Natural killer cell treated with Interleukin-12 subunit alpha and Interleukin-12 subunit beta and Interleukin-15 and Interleukin-18, amount 100 ng/mL, for 72 hours (primary cell): ENCODE measurements around the gene DOCK1. TPM values are rescaled to one million over a fixed set of nuclear protein-coding genes. Genes with fewer than 3 reads are reported as not detected.
A peak's percentile ranks its signal among the peaks of the same experiment; 100 is the strongest.

Experiments used
- ATAC-seq, 2 donors: fragments of 150-1000 bp; cut with Tn5 transposase in 1 of 2; sonication (Bioruptor Pico), chemical (Tn5 transposase) in 1 of 2; 2 replicates each; pipeline ENCODE4 v1.10.0; 2021
- DNase-seq: peaks from one replicate; pipeline ENCODE4 v3.0.0; 2022; ENCODE audit warnings: low spot score
- H3K27ac Mint-ChIP-seq, 2 donors: 1 replicate in 1 of 2; 2 replicates in 1 of 2; pipeline ENCODE4 v1.8.0; 2022; ENCODE audit warnings: mixed read lengths in 2 of 2, mild to moderate bottlenecking in 1 of 2, moderate library complexity in 1 of 2
- H3K27me3 Mint-ChIP-seq, 2 donors: 1 replicate in 1 of 2; 2 replicates in 1 of 2; pipeline ENCODE4 v1.8.0; 2022; ENCODE audit warnings: mixed read lengths in 2 of 2
- H3K36me3 Mint-ChIP-seq: one replicate; pipeline ENCODE4 v1.8.0; 2022; ENCODE audit warnings: mixed read lengths
- H3K4me1 Mint-ChIP-seq, 2 donors: 1 replicate in 1 of 2; 2 replicates in 1 of 2; pipeline ENCODE4 v1.8.0; 2022; ENCODE audit warnings: low read depth in 2 of 2, mixed read lengths in 2 of 2, mild to moderate bottlenecking in 1 of 2
- H3K4me3 Mint-ChIP-seq: one replicate; pipeline ENCODE4 v1.8.0; 2022; ENCODE audit warnings: mixed read lengths
- H3K9me3 Mint-ChIP-seq: 2 replicates; pipeline ENCODE4 v1.8.0; 2022; ENCODE audit warnings: mixed read lengths
- total RNA-seq, 2 donors: library from RNA; stranded (reverse); gene quantifications; one replicate each; pipeline ENCODE4 v1.2.3, GENCODE V29; 2022

Gene DOCK1
- total RNA-seq, 2 donors from 2014 or later: 0.28 to 1.3 TPM

GRCh38 chr10:126939706-126940105 is 34.5 kb downstream of the DOCK1 start:
- Mint-ChIP-seq H3K9me3 (no peaks in the 10 kb centered on the region), H3K36me3 (no peaks in the 10 kb centered on the region), H3K27ac (no peak overlapping the region), H3K27me3 (peaks cover 3 to 5% of the 10 kb centered on the region in 2 donors), H3K4me1 (no peaks in the 10 kb centered on the region), H3K4me3 (no peak overlapping the region)
- DNase-seq (no peak), ATAC-seq (no peak)

DNA sequence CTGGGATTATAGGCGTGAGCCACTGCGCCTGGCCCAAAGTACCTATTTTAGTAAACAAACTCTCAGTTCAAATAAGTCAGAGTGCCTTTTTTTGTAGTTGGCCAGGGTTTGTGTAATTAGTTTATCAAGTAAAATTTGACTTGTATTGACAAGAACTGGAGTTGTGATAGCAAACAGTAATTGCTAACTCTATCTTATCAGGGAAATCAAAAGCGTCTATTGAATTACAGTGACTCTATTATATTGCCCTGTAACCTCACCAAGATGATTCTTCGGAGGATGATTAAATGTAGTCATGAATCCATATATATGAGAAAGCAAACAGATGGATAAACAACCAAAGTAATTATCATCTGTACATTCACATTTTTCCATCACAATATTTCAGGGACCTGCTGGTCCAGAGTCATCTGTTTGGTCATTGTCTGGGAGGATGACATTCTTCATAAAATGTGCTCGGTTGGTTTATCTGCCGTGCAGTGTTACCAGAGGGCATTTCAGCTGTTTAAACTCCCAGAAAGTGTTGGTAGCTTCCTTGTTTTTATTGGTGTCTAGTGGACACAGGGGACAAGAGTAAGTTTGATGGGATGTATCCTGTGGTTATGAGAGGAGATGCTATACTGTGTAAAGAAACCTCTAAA is 35.6 kb downstream of the DOCK1 start:
- peaks cover 3 to 5% of the 10 kb centered on the region in 2 donors for H3K27me3 Mint-ChIP-seq
- no peaks in the 10 kb centered on the region for H3K36me3 Mint-ChIP-seq
- H3K4me1 Mint-ChIP-seq: no peaks in the 10 kb centered on the region
- no peak overlapping the region for H3K27ac Mint-ChIP-seq
- H3K4me3 Mint-ChIP-seq: no peak overlapping the region
- no peak for ATAC-seq
- no peaks in the 10 kb centered on the region for H3K9me3 Mint-ChIP-seq
- no peak for DNase-seq

GRCh38 chr10:126944191-126944590 is 39.0 kb downstream of the DOCK1 start:
- Mint-ChIP-seq H3K9me3 (no peaks in the 10 kb centered on the region), H3K27me3 (peaks cover 3 to 5% of the 10 kb centered on the region in 2 donors), H3K36me3 (no peaks in the 10 kb centered on the region), H3K27ac (no peak overlapping the region), H3K4me1 (no peaks in the 10 kb centered on the region), H3K4me3 (no peak overlapping the region)
- DNase-seq: no peak
- ATAC-seq: no peak

- Mint-ChIP-seq H3K36me3 (no peaks in the 10 kb centered on the region), H3K4me3 (no peak overlapping the region), H3K27me3 (peaks cover 3 to 5% of the 10 kb centered on the region in 2 donors), H3K27ac (no peak overlapping the region), H3K9me3 (no peaks in the 10 kb centered on the region), H3K4me1 (no peaks in the 10 kb centered on the region)
- DNase-seq (no peak), ATAC-seq (no peak)
These were observed 40.3 kb downstream of the DOCK1 start for GRCh38 chr10:126945351-126946030.

GRCh38 chr10:126946746-126947145 is 41.5 kb downstream of the DOCK1 start:
- Mint-ChIP-seq H3K9me3 (no peaks in the 10 kb centered on the region), H3K36me3 (no peaks in the 10 kb centered on the region), H3K27ac (no peak overlapping the region), H3K4me1 (no peaks in the 10 kb centered on the region), H3K27me3 (peaks cover 3 to 5% of the 10 kb centered on the region in 2 donors), H3K4me3 (no peak overlapping the region)
- no peak for DNase-seq
- no peak for ATAC-seq

- no peaks in the 10 kb centered on the region for H3K9me3 Mint-ChIP-seq
- no peaks in the 10 kb centered on the region for H3K4me1 Mint-ChIP-seq
These were observed 43.3 kb downstream of the DOCK1 start for GRCh38 chr10:126948355-126949160.

GRCh38 chr10:126949161-126949503 is 43.9 kb downstream of the DOCK1 start:
- no peak for ATAC-seq
- no peak for DNase-seq
- Mint-ChIP-seq H3K36me3 (no peaks in the 10 kb centered on the region), H3K4me3 (no peak overlapping the region), H3K9me3 (no peaks in the 10 kb centered on the region), H3K27ac (no peak overlapping the region), H3K27me3 (peaks cover 0 to 3% of the 10 kb centered on the region in 2 donors), H3K4me1 (no peaks in the 10 kb centered on the region)

More at GRCh38 chr10:126948355-126949160, 43.3 kb downstream of the DOCK1 start:
- DNase-seq (no peak), ATAC-seq (no peak)
- Mint-ChIP-seq H3K4me3 (no peak overlapping the region), H3K36me3 (no peaks in the 10 kb centered on the region), H3K27ac (no peak overlapping the region), H3K27me3 (peaks cover 1 to 3% of the 10 kb centered on the region in 2 donors)

DNA sequence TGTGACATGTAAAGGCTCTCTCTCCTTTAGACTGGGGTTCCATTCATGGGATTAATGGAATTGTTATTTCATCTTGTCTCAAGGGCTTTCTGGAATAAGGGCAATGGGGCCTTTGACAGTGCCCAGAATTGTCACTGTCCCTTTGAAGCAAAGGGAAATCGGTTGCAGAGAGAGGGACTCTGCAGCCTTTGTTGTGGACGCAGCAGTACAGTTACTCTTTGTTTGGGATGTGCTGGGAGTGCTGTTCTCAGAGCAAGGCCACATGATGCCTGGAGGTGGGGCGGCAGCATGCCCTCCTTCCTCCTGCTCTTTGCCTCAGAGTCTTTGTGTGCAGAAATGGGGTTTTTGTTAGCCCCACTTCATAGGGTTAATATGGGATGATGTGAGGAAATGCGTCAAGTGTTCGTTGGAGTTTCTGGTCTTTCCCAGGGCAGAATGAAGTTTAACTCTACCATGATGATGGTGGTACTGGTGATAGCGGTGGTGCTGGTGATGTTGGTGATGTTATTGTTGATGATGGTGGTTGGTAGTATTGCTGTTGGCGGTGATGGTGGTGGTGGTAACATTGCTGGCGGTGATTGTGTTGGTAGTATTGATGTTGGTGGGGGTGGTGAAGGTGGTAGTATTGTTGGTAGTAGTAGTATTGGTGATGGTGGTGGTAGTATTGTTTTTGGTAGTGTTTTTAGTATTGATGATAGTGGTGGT is 45.3 kb downstream of the DOCK1 start:
- H3K36me3 Mint-ChIP-seq: no peaks in the 10 kb centered on the region
- no peak for DNase-seq
- H3K4me1 Mint-ChIP-seq: no peaks in the 10 kb centered on the region
- H3K27me3 Mint-ChIP-seq: no peaks in the 10 kb centered on the region
- no peak overlapping the region for H3K27ac Mint-ChIP-seq
- ATAC-seq: no peak
- H3K4me3 Mint-ChIP-seq: no peak overlapping the region
- no peaks in the 10 kb centered on the region for H3K9me3 Mint-ChIP-seq

DNA sequence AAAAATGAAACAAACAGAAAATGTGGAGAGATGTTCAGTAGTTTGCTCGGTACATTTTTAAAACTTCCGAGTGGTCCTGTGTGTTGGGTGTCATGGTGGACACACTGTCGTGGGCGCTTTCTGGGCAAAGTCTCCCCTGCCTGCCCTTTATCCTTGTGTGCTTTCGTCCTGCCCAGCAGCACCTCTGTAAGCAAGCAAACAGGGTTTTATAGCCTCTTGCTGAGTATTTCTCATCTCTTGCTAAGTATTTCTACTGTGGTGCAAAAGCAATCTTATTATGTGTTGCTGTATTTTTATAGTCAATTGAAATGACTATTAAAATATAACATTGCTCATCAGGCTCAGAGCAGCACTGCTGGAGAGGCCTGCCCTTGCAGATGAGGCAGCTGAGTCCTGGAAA is 48.7 kb downstream of the DOCK1 start:
- DNase-seq (no peak), ATAC-seq (no peak)
- Mint-ChIP-seq H3K9me3 (no peaks in the 10 kb centered on the region), H3K27me3 (no peaks in the 10 kb centered on the region), H3K27ac (no peak overlapping the region), H3K36me3 (no peaks in the 10 kb centered on the region), H3K4me1 (no peaks in the 10 kb centered on the region), H3K4me3 (no peak overlapping the region)

DNA sequence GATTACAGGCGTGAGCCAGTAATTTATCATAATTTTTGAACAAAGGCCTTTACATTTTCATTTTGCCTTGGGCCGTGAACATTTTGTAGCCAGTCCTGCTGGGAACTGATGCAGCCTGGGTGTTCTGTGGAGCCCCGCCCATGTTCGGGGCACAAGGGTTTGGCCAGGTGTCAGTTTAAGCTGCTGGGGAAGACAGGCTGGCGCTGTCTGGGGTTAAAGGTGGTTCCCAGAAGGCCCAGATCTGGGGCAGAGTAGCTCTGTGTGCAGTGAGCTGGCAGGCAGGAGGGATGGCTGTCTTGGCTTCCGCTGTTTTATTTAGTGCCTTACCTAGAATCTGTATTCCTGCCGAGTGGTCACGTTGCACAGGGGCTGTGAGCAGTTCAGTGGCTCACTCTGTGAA is 50.2 kb downstream of the DOCK1 start:
- ATAC-seq: no peak
- H3K9me3 Mint-ChIP-seq: no peaks in the 10 kb centered on the region
- H3K27me3 Mint-ChIP-seq: no peaks in the 10 kb centered on the region
- no peaks in the 10 kb centered on the region for H3K4me1 Mint-ChIP-seq
- no peak overlapping the region for H3K27ac Mint-ChIP-seq
- no peak for DNase-seq
- no peaks in the 10 kb centered on the region for H3K36me3 Mint-ChIP-seq
- H3K4me3 Mint-ChIP-seq: no peak overlapping the region

GRCh38 chr10:126955934-126956711 is 50.9 kb downstream of the DOCK1 start:
- Mint-ChIP-seq H3K36me3 (no peaks in the 10 kb centered on the region), H3K9me3 (no peaks in the 10 kb centered on the region), H3K4me3 (no peak overlapping the region), H3K27me3 (no peaks in the 10 kb centered on the region), H3K4me1 (no peaks in the 10 kb centered on the region), H3K27ac (no peak overlapping the region)
- ATAC-seq (peak in 1 of 2 donors; percentile 37), DNase-seq (no peak)

- Mint-ChIP-seq H3K27me3 (no peaks in the 10 kb centered on the region), H3K9me3 (no peaks in the 10 kb centered on the region), H3K36me3 (no peaks in the 10 kb centered on the region), H3K27ac (no peak overlapping the region), H3K4me3 (no peak overlapping the region), H3K4me1 (peaks cover 0 to 4% of the 10 kb centered on the region in 2 donors)
- ATAC-seq (no peak), DNase-seq (no peak)
These were observed 51.5 kb downstream of the DOCK1 start for GRCh38 chr10:126956712-126957108.

DNA sequence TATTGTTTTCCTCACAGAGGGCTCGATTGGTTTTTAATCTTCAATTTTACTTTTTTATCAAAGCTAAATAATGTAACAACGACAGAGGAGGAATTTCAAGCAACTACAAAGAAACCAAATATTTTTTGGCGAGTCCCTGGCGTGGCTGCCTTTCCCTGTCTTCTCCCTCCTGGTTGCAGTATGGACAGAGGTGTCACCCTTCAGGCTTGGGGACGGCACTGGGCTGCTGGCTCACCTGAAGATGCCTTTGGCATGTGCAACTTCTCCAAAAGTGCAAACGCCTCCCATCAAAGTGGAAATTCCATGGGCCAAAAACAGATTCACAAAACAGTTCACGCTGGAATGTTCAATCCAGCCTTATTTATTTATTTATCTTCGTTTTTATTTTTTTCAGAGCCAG is 51.9 kb downstream of the DOCK1 start:
- no peak overlapping the region for H3K27ac Mint-ChIP-seq
- no peak overlapping the region for H3K4me3 Mint-ChIP-seq
- peaks cover 0 to 4% of the 10 kb centered on the region in 2 donors for H3K4me1 Mint-ChIP-seq
- H3K27me3 Mint-ChIP-seq: no peaks in the 10 kb centered on the region
- no peak for DNase-seq
- no peak for ATAC-seq
- no peaks in the 10 kb centered on the region for H3K36me3 Mint-ChIP-seq
- H3K9me3 Mint-ChIP-seq: no peaks in the 10 kb centered on the region
